OCI-LY3 (cell line): Measurements from ENCODE around the gene PPBP.

Source experiments
- H2AFZ ChIP-seq: fragments of 200-600, 300-600 bp; shearing (Covaris generic); 2 replicates; pipeline ENCODE4 v1.6.0; 2014; ENCODE audit warnings: antibody characterized with exemption, low read depth, low read length
- H3K27ac ChIP-seq: fragments of 200-600, 300-600 bp; sonication (generic); 2 replicates; pipeline ENCODE4 v1.5.1; 2014; ENCODE audit warnings: mild to moderate bottlenecking, low read length, moderate library complexity, mixed read lengths
- H3K27me3 ChIP-seq: fragments of 200-600, 300-600 bp; sonication (generic); 2 replicates; pipeline ENCODE4 v1.6.1; 2014; ENCODE audit warnings: low read depth, low read length, mixed read lengths
- H3K36me3 ChIP-seq: fragments of 200-600, 300-600 bp; sonication (generic); replicated peaks from 2 replicates; pipeline ENCODE3; 2014; ENCODE audit warnings: low read depth, low read length, mixed read lengths
- H3K4me1 ChIP-seq: fragments of 300-600, 200-600 bp; sonication (generic); 2 replicates; pipeline ENCODE4 v1.6.1; 2014; ENCODE audit warnings: low read length, mixed read lengths
- H3K4me2 ChIP-seq: fragments of 200-600, 300-600 bp; sonication (generic); 2 replicates; pipeline ENCODE4 v1.6.1; 2014; ENCODE audit warnings: low read length, mixed read lengths
- H3K4me3 ChIP-seq: fragments of 300-600, 200-600 bp; sonication (generic); 2 replicates; pipeline ENCODE4 v1.5.1; 2014; ENCODE audit warnings: antibody characterized with exemption, mild to moderate bottlenecking, low read length, moderate library complexity
- H3K79me2 ChIP-seq: fragments of 300-600, 200-600 bp; shearing (Covaris generic); 2 replicates; pipeline ENCODE4 v1.6.1; 2014; ENCODE audit warnings: mild to moderate bottlenecking, low read length, mixed read lengths
- H3K9ac ChIP-seq: fragments of 300-600, 200-600 bp; shearing (Covaris generic); 2 replicates; pipeline ENCODE4 v1.6.0; 2014; ENCODE audit warnings: mild to moderate bottlenecking, low read length, moderate library complexity
- H3K9me3 ChIP-seq: fragments of 200-600, 300-600 bp; shearing (Covaris generic); 2 replicates; pipeline ENCODE4 v1.6.1; 2014; ENCODE audit warnings: low read length, mixed read lengths; ENCODE audit not compliant: insufficient read depth
- H4K20me1 ChIP-seq: fragments of 200-600, 300-600 bp; sonication (generic); 2 replicates; pipeline ENCODE4 v1.6.1; 2016; ENCODE audit warnings: low read length, mixed read lengths; ENCODE audit not compliant: insufficient read depth
- EZH2phosphoT487 ChIP-seq: fragments of 200-600 bp; shearing (Covaris generic); IDR thresholded peaks from 2 replicates; pipeline ENCODE4 v1.6.1; 2018; ENCODE audit warnings: antibody characterized with exemption, mixed run types, low read depth
- TF ChIP-seq, protein P1 (sequence below): fragments of 200-600, 300-600 bp; sonication (generic); IDR thresholded peaks from 2 replicates; pipeline ENCODE4 v1.5.1; 2014; ENCODE audit warnings: antibody characterized with exemption, low read length, low read depth

PPBP gene

DNA sequence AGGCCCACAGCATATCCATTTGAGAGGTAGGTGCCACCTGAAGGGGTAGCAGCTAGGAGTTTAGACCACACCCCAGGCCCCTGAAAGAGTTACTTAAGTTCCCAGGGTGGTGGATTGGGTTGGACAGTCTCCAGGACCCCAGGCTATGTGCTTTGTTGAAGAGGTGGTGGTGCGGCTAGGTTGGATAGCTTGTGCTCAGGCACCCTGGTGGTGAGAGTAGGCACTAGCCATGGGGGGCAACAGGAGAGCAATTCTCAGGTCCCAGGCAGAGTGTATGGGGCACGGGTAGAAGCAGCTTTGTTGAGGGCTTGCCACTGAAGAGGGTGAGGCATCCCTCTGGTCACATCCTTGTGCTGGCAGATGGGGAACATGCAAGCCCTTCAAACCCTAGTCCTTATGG, 11.8 kb downstream of the PPBP start:
- Histone ChIP-seq H3K9ac (no peak overlapping the region), H3K27me3 (no peaks in the 10 kb centered on the region), H3K4me3 (no peak overlapping the region), H3K79me2 (no peaks in the 10 kb centered on the region), H3K27ac (no peak overlapping the region), H3K9me3 (no peaks in the 10 kb centered on the region), H3K36me3 (no peaks in the 10 kb centered on the region), H2AFZ (no peak overlapping the region), H3K4me2 (no peak overlapping the region), H4K20me1 (no peaks in the 10 kb centered on the region), H3K4me1 (no peaks in the 10 kb centered on the region)
- TF ChIP-seq EZH2phosphoT487: no peak
- TF ChIP-seq, protein P1, sequence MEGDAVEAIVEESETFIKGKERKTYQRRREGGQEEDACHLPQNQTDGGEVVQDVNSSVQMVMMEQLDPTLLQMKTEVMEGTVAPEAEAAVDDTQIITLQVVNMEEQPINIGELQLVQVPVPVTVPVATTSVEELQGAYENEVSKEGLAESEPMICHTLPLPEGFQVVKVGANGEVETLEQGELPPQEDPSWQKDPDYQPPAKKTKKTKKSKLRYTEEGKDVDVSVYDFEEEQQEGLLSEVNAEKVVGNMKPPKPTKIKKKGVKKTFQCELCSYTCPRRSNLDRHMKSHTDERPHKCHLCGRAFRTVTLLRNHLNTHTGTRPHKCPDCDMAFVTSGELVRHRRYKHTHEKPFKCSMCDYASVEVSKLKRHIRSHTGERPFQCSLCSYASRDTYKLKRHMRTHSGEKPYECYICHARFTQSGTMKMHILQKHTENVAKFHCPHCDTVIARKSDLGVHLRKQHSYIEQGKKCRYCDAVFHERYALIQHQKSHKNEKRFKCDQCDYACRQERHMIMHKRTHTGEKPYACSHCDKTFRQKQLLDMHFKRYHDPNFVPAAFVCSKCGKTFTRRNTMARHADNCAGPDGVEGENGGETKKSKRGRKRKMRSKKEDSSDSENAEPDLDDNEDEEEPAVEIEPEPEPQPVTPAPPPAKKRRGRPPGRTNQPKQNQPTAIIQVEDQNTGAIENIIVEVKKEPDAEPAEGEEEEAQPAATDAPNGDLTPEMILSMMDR: no peak

GRCh38 chr4:73974352-73974751, 13.6 kb downstream of the PPBP start:
- Histone ChIP-seq H4K20me1 (no peaks in the 10 kb centered on the region), H3K4me3 (no peak overlapping the region), H2AFZ (no peak overlapping the region), H3K36me3 (no peaks in the 10 kb centered on the region), H3K79me2 (no peaks in the 10 kb centered on the region), H3K4me2 (no peak overlapping the region), H3K9ac (no peak overlapping the region), H3K27ac (no peak overlapping the region), H3K9me3 (no peaks in the 10 kb centered on the region), H3K4me1 (no peaks in the 10 kb centered on the region), H3K27me3 (no peaks in the 10 kb centered on the region)
- no peak for TF ChIP-seq EZH2phosphoT487
- TF ChIP-seq, protein P1: no peak

GRCh38 chr4:73970945-73971344, 17.0 kb downstream of the PPBP start:
- Histone ChIP-seq H3K4me1 (no peaks in the 10 kb centered on the region), H4K20me1 (no peaks in the 10 kb centered on the region), H3K79me2 (no peaks in the 10 kb centered on the region), H3K9me3 (no peaks in the 10 kb centered on the region), H3K36me3 (no peaks in the 10 kb centered on the region), H3K27me3 (no peaks in the 10 kb centered on the region), H3K4me2 (no peak overlapping the region), H3K9ac (no peak overlapping the region), H3K27ac (no peak overlapping the region), H2AFZ (no peak overlapping the region), H3K4me3 (no peak overlapping the region)
- TF ChIP-seq, protein P1: no peak
- no peak for TF ChIP-seq EZH2phosphoT487

DNA sequence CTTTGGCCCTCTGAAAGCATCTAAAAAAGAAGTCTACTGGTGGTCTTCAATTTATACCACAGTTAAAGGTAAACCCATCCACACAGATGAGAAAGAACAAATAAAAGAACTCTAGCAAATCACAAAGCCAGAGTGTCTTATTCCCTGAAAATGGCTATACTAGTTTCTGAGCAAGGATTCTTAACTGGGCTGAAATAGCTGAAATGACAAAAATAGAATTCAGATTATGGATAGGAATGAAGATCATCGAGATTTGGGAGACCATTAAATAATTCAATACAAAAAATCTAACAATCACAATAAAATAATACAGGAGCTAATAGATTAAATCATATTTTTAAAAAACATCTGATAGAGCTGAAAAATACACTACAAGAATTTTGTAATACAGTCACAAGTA, 18.0 kb downstream of the PPBP start:
- TF ChIP-seq, protein P1: no peak
- TF ChIP-seq EZH2phosphoT487: no peak
- no peaks in the 10 kb centered on the region for H3K9me3 ChIP-seq
- H3K4me1 ChIP-seq: no peaks in the 10 kb centered on the region
- H3K36me3 ChIP-seq: no peaks in the 10 kb centered on the region
- no peak overlapping the region for H3K4me3 ChIP-seq
- H3K27me3 ChIP-seq: no peaks in the 10 kb centered on the region
- no peak overlapping the region for H3K4me2 ChIP-seq
- no peak overlapping the region for H2AFZ ChIP-seq
- no peak overlapping the region for H3K9ac ChIP-seq
- no peaks in the 10 kb centered on the region for H4K20me1 ChIP-seq
- H3K79me2 ChIP-seq: no peaks in the 10 kb centered on the region
- no peak overlapping the region for H3K27ac ChIP-seq
